Esophagus muscularis mucosa (tissue), 4 donors: ENCODE data around the gene RAD9A. TPM values are rescaled to one million over a fixed set of nuclear protein-coding genes. Genes with fewer than 3 reads are reported as not detected.

ENCODE experiments used
- DNase-seq: peaks from one replicate; pipeline ENCODE4 v3.0.0-alpha.2; 2017; ENCODE audit errors: extremely low spot score
- H3K27ac ChIP-seq, 4 donors: fragments of 200-600 bp; sonication (generic); replicated peaks in 1 of 4; 1 replicate in 3 of 4; 2 replicates in 1 of 4; pipeline ENCODE4 v1.5.1; 2016 to 2019; ENCODE audit warnings: mild to moderate bottlenecking in 1 of 4
- H3K27me3 ChIP-seq, 4 donors: fragments of 200-600 bp; sonication (generic); one replicate each; pipeline versions ENCODE4 v1.5.1 to v1.6.0; 2016 to 2019
- H3K36me3 ChIP-seq, 4 donors: fragments of 200-600 bp; sonication (generic); one replicate each; pipeline ENCODE4 v1.5.1; 2016 to 2019
- H3K4me1 ChIP-seq, 4 donors: fragments of 200-600 bp; sonication (generic); one replicate each; pipeline ENCODE4 v1.5.1; 2016 to 2019
- H3K4me3 ChIP-seq, 4 donors: fragments of 200-600 bp; sonication (generic); 1 replicate in 2 of 4; 2 replicates in 2 of 4; pipeline ENCODE4 v1.5.1; 2016 to 2019; ENCODE audit warnings: mild to moderate bottlenecking in 4 of 4, moderate library complexity in 1 of 4
- H3K9me3 ChIP-seq, 4 donors: fragments of 200-600 bp; sonication (generic); 1 replicate in 3 of 4; 2 replicates in 1 of 4; pipeline ENCODE4 v1.5.1; 2016 to 2019
- CTCF ChIP-seq, 3 experiments: fragments of 200-600 bp in 2 of 3; fragments of 450-650 bp in 1 of 3; sonication (generic) in 2 of 3; IDR thresholded peaks; one replicate each; pipeline ENCODE4 v1.5.1; 2017 to 2019; ENCODE audit warnings: antibody characterized with exemption in 3 of 3, mild to moderate bottlenecking in 2 of 3, moderate library complexity in 1 of 3
- EP300 ChIP-seq: sonication (generic); formaldehyde crosslinking; IDR thresholded peaks from one replicate; pipeline ENCODE4 v1.6.1; 2017; ENCODE audit warnings: antibody characterized with exemption
- POLR2A ChIP-seq: fragments of 450-650 bp; IDR thresholded peaks from one replicate; pipeline ENCODE4 v1.6.1; 2017; ENCODE audit warnings: antibody characterized with exemption, moderate library complexity, mild to moderate bottlenecking, low read depth
- POLR2AphosphoS5 ChIP-seq, 2 donors: sonication (generic); formaldehyde crosslinking; IDR thresholded peaks; one replicate each; pipeline ENCODE4 v1.6.1; 2017; ENCODE audit warnings: antibody characterized with exemption in 2 of 2
- WGBS: methylation state at CpG from one replicate; pipeline ENCODE4 v1.1.5; 2018; 5-methylcytosine and 5-hydroxymethylcytosine counted together
- intact Hi-C: fragments of 100-400 bp; cut with DNase I; formaldehyde crosslinking; loops from one replicate; pipeline ENCODE4 v1.15.1; 2023
- total RNA-seq, 4 donors: library from RNA; depleted of rRNA; stranded (reverse); fragments of >200 nt; gene quantifications; one replicate each; pipeline versions ENCODE4 v1.1.0 to v1.2.1, GENCODE V29; 2016

Gene RAD9A
- total RNA-seq, 4 donors from 2014 or later: 10.7 to 16.7 (median 12.7) TPM

GRCh38 chr11:67405688-67406339 is 14.0 kb downstream of the RAD9A start:
- Histone ChIP-seq H3K4me3 (no peak overlapping the region), H3K4me1 (peaks cover 8 to 36% (median 28%) of the 10 kb centered on the region in 4 donors), H3K36me3 (no peaks in the 10 kb centered on the region), H3K27me3 (peaks cover 0 to 78% (median 9%) of the 10 kb centered on the region in 4 donors), H3K9me3 (no peaks in the 10 kb centered on the region), H3K27ac (no peak overlapping the region)
- WGBS: 88% methylated on average over 2 of the region's 9 CpGs
- intact Hi-C loops: no loop called here
- TF ChIP-seq POLR2A (no peak), EP300 (no peak), CTCF (IDR thresholded peaks at IDR 0.05) (no peak), POLR2AphosphoS5 (IDR thresholded peaks at IDR 0.05) (no peak)
- no peak for DNase-seq

GRCh38 chr11:67406420-67406968 is 14.7 kb downstream of the RAD9A start:
- Histone ChIP-seq H3K4me3 (no peak overlapping the region), H3K27ac (no peak overlapping the region), H3K4me1 (peaks cover 6 to 32% (median 25%) of the 10 kb centered on the region in 4 donors), H3K36me3 (no peaks in the 10 kb centered on the region), H3K27me3 (peaks cover 0 to 85% (median 10%) of the 10 kb centered on the region in 4 donors), H3K9me3 (no peaks in the 10 kb centered on the region)
- 77% methylated on average over 14 of the region's 18 CpGs for WGBS
- TF ChIP-seq POLR2AphosphoS5 (IDR thresholded peaks at IDR 0.05): no peak
- no peak for TF ChIP-seq POLR2A
- TF ChIP-seq EP300: no peak
- TF ChIP-seq CTCF (IDR thresholded peaks at IDR 0.05): no peak
- no peak for DNase-seq
- intact Hi-C loops: no loop called here

GRCh38 chr11:67406969-67407687 is 15.3 kb downstream of the RAD9A start:
- DNase-seq: no peak
- no peak for TF ChIP-seq CTCF (IDR thresholded peaks at IDR 0.05)
- no peak for TF ChIP-seq POLR2A
- no peak for TF ChIP-seq EP300
- no peak for TF ChIP-seq POLR2AphosphoS5 (IDR thresholded peaks at IDR 0.05)
- Histone ChIP-seq H3K4me1 (peaks cover 4 to 29% (median 22%) of the 10 kb centered on the region in 4 donors), H3K27ac (no peak overlapping the region), H3K27me3 (peaks cover 0 to 92% (median 10%) of the 10 kb centered on the region in 4 donors), H3K9me3 (no peaks in the 10 kb centered on the region), H3K36me3 (no peaks in the 10 kb centered on the region), H3K4me3 (no peak overlapping the region)
- intact Hi-C loops: no loop called here
- WGBS: 49% methylated on average over 9 of the region's 12 CpGs

- Histone ChIP-seq H3K9me3 (no peaks in the 10 kb centered on the region), H3K36me3 (no peaks in the 10 kb centered on the region), H3K27ac (no peak overlapping the region), H3K4me1 (peaks cover 0 to 26% (median 17%) of the 10 kb centered on the region in 4 donors), H3K27me3 (peaks cover 0 to 96% (median 10%) of the 10 kb centered on the region in 4 donors), H3K4me3 (no peak overlapping the region)
- TF ChIP-seq EP300 (no peak), CTCF (IDR thresholded peaks at IDR 0.05) (no peak), POLR2A (no peak), POLR2AphosphoS5 (IDR thresholded peaks at IDR 0.05) (no peak)
- 54% methylated on average over 10 of the region's 12 CpGs for WGBS
- no peak for DNase-seq
- intact Hi-C loops: no loop called here
These were observed 15.9 kb downstream of the RAD9A start for GRCh38 chr11:67407688-67408163.
